HepG2 (cell line): ENCODE data around the gene ZNF384. TPM values are rescaled to one million over a fixed set of nuclear protein-coding genes. Genes with fewer than 3 reads are reported as not detected.
A peak's percentile ranks its signal among the peaks of the same experiment; 100 is the strongest.

Experiments
- FOXP1 ChIP-seq, 2 experiments: fragments of 450-650 bp in 1 of 2; IDR thresholded peaks; 2 replicates each; pipeline ENCODE4 v1.6.1; 2017 to 2018; ENCODE audit warnings: antibody characterized with exemption in 1 of 2
- HMGXB3 ChIP-seq: sonication (generic); formaldehyde crosslinking; IDR thresholded peaks from 2 replicates; pipeline ENCODE4 v1.4.0; 2020; ENCODE audit warnings: missing genetic modification reagents, borderline replicate concordance
- ISL2 ChIP-seq: sonication (generic); formaldehyde crosslinking; IDR thresholded peaks from 2 replicates; pipeline ENCODE4 v1.5.0; 2020; ENCODE audit warnings: missing genetic modification reagents
- MBNL3 ChIP-seq: fragments of 250-450 bp; sonication (Bioruptor Pico); conservative IDR thresholded peaks from 2 replicates; pipeline ENCODE4 v1.8.0; 2022; ENCODE audit warnings: mild to moderate bottlenecking, inconsistent platforms
- NFYB ChIP-seq: sonication (generic); formaldehyde crosslinking; IDR thresholded peaks from 2 replicates; pipeline ENCODE4 v1.4.0; 2020; ENCODE audit warnings: missing genetic modification reagents
- SIN3A ChIP-seq: IDR thresholded peaks from 2 replicates; pipeline ENCODE4 v1.6.1; 2011; ENCODE audit warnings: low read depth, mild to moderate bottlenecking, control low read depth, low read length, borderline replicate concordance
- SNAPC4 ChIP-seq: sonication (generic); formaldehyde crosslinking; IDR thresholded peaks from 2 replicates; pipeline ENCODE4 v1.4.0; 2020; ENCODE audit warnings: mild to moderate bottlenecking, missing genetic modification reagents
- ZFYVE20 ChIP-seq: sonication (generic); formaldehyde crosslinking; IDR thresholded peaks from 2 replicates; pipeline ENCODE4 v1.8.0; 2023; ENCODE audit warnings: low read depth, mild to moderate bottlenecking, moderate library complexity, missing genetic modification reagents, borderline replicate concordance
- ZNF414 ChIP-seq: sonication (generic); formaldehyde crosslinking; IDR thresholded peaks from 2 replicates; pipeline ENCODE4 v1.5.0; 2020; ENCODE audit warnings: missing genetic modification reagents
- ZNF44 ChIP-seq: sonication (generic); formaldehyde crosslinking; IDR thresholded peaks from 2 replicates; pipeline ENCODE4 v1.5.1; 2020; ENCODE audit warnings: mild to moderate bottlenecking, missing genetic modification reagents
- ZNF687 ChIP-seq: sonication (generic); formaldehyde crosslinking; IDR thresholded peaks from 2 replicates; pipeline ENCODE4 v1.5.1; 2020; ENCODE audit warnings: mild to moderate bottlenecking, missing genetic modification reagents, moderate library complexity
- ZNF891 ChIP-seq: sonication (generic); formaldehyde crosslinking; IDR thresholded peaks from 2 replicates; pipeline ENCODE4 v1.5.0; 2020; ENCODE audit warnings: mild to moderate bottlenecking, missing genetic modification reagents
- polyA plus RNA-seq, 8 experiments: library from polyadenylated mRNA; depleted of rRNA in 3 of 8; stranded (reverse) in 7 of 8; unstranded in 1 of 8; fragments of >200 nt; fragmentation: Illumina TruSeq in 4 of 8; extraction: Trizol in 4 of 8; gene quantifications; 2 replicates each; pipeline versions ENCODE4 v1.2.1 to v1.2.3, GENCODE V29; 2011 to 2016; ENCODE audit warnings: low read depth in 4 of 8, missing spikeins in 1 of 8, mixed read lengths in 1 of 8; ENCODE audit not compliant: insufficient read depth in 1 of 8
- total RNA-seq, 5 experiments: library from RNA; depleted of rRNA; stranded (reverse); fragments of >200 nt; fragmentation: Illumina TruSeq; extraction: Trizol; gene quantifications; 2 replicates each; pipeline ENCODE4 v1.2.3, GENCODE V29; 2016; ENCODE audit warnings: low read depth in 1 of 5

The ZNF384 gene
- total and polyA plus RNA-seq, 2 of the 13 experiments (the other 11 are each of a cell fraction or from before 2014, with no cell fraction given): 23.6 to 55.3 TPM

- TF ChIP-seq HMGXB3 (CRISPR knock-in tag) (no peak), ZNF687 (CRISPR knock-in tag) (peak; percentile 86), SIN3A (peak; percentile 62; the same call in 1 of the 2 replicates), ISL2 (peak; percentile 64; the same call in 1 of the 2 replicates), MBNL3 (CRISPR knock-in tag) (no peak), FOXP1 (IDR thresholded peaks at IDR 0.05) (no peak), FOXP1 (CRISPR knock-in tag; IDR thresholded peaks at IDR 0.05) (no peak; the same call in none of the 2 replicates), ZNF44 (CRISPR knock-in tag) (no peak), SNAPC4 (CRISPR knock-in tag) (no peak), ZNF891 (CRISPR knock-in tag) (peak; percentile 72), ZNF414 (CRISPR knock-in tag) (no peak), ZFYVE20 (CRISPR knock-in tag) (0 out of 2 replicates have a peak, but pooled peaks have one; percentile 12), NFYB (CRISPR knock-in tag) (peak; percentile 65)
Measured at GRCh38 chr12:6688999-6689882, at the start of gene ZNF384 (continued).
